Inflammatory macrophage treated with lipopolysaccharide for 1 hour (primary cell): ENCODE data around the gene TBL1XR1.
A peak's percentile ranks its signal among the peaks of the same experiment; 100 is the strongest.

ENCODE experiments used
- DNase-seq, 2 donors: peaks; one replicate each; pipeline ENCODE4 v3.0.0-alpha.2; 2020 to 2022

Gene TBL1XR1

GRCh38 chr3:177137774-177138705 is 59.2 kb downstream of the TBL1XR1 start:
- DNase-seq: no peak

GRCh38 chr3:177136741-177137140 is 60.5 kb downstream of the TBL1XR1 start:
- DNase-seq: no peak

DNA sequence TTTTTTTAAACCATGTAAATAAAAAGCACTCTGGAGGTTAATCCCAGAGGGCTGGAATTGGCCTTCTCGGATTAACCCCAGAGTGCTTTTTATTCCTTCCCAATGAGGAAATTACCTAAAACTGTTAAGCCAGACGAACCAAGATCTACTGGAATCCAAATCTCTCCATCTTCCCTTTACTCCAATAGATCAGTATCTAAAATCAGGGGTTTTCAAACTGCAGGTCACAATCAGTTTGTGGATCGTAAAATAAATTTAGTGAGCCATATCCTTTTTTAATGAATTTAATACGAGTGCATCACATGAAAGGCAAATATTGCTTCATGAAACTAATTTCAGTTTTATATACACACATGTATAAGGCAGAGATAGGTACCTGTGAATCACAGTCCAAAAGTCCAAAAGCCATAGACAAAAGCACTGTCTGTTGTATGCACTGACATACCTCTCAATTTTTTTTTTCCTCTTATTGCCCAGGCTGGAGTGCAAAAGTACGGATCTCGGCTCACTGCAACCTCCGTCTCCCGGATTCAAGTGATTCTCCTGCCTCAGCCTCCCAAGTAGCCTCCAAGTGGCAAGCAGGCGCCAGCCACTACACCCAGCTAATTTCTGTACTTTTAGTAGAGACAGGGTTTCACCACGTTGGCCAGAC is 61.3 kb downstream of the TBL1XR1 start:
- no peak for DNase-seq

GRCh38 chr3:177134816-177135210 is 62.5 kb downstream of the TBL1XR1 start:
- no peak for DNase-seq

DNA sequence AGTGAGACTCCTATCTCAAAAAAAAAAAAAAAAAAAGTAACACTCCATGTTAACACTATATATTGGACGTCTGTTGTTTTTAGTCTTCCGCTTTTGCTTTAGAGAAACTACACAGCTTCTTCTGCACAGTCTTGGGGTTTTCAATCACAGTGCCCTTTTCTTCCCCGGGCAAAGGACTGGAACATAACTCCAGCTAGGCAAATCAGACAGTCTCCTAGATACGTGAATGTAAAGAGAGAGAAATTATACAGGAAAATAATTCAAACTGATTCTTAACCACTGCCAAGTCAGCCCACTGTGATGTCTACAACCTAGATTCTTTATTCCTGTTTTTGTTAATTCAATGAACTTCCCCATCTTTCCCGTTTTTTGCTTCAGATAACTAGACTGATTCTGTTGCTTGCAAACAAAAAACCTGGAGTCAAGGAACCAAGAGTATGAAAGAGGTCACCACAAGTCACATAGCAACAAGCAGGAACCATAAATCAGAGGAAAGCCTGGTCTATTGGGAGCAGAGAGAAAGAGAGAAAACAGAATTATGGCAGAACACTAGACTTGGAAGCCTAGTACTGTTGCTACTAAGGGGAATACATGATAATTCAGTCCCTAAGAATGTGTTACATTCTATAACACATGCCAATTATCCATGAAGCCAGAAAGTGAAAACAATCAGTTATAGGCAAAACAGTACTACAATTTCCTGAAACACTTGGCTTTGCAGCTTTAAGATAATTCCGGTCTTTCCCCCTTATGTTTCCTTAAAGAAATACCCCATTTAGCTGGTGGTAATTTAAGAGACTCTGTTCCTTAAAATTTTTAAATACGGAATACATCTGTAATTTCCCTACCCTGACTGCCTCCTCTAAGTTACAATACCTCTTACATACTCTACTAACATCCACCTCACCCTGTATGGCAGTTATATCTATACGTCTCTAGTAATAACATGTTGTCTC is 63.1 kb downstream of the TBL1XR1 start:
- DNase-seq: peak; percentile 13 to 17

DNA sequence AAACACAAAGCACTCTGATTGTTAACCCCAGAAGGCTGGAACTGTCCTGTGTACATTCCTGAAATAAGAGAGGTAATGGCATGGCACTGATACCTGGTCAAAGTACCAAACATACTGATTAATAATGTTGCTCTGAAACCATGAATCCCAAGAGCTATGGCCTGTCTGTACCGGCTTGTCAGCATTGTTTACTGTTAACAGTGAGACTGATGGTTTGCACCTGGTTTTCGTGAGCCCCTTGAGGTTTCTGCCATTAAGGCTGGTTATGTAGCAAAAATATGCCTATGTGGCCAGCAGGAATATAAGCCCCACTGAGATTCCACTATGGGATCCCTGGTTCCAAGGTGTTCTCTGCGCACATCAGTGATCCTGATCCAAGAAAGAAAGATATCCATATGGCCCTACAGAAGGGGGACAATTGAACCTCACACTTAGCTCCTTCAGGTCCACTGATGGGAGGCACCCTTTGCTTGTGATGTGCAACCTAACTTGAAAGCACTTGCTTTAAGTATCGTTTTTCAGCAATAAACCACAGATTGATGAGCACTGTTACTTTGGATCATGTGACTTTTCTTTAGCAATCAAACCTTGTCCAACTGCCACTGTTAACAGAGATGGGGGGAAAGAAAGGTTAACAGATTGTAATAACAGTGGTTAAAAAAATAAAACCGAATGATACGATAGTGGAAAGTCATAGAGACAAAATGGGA is 65.2 kb downstream of the TBL1XR1 start:
- DNase-seq: no peak

GRCh38 chr3:177127008-177127407 is 70.3 kb downstream of the TBL1XR1 start:
- peak in 1 of 2 donors; percentile 21 for DNase-seq

DNA sequence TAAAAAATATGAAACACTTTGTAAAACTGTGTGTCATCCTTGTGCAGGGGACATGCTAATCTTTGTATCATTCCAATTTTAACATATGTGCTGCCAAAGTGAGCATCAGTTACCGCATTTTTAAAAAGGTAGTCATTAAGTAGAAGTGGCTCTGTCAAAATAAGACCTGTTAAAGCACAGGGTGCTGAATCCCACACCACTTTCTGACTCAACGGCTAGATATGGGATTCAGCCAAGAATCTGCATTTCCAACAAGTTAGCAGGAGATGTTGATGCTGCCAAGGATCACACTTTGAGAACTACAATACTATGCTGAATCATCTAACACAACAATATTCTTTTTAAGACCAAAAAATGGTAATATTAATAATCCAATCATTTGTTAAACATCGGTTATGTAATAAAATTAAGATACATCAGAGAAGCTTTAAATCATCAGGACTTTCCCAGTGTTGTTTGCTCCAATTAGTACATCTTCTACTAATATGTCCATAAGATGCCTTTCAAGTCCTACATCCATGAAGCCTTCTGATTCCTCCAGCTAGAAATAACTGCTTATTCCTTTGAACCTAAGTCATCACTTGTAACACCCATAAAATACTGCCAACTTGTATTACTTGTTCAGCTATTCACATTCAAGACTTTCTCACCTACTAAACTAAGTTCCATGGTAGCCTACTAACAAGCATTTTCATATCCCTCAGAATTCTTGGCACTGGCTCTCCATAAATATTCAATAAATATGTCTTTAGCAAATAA is 71.1 kb downstream of the TBL1XR1 start:
- no peak for DNase-seq

GRCh38 chr3:177124882-177125281 is 72.4 kb downstream of the TBL1XR1 start:
- DNase-seq: no peak

GRCh38 chr3:177123822-177124221 is 73.5 kb downstream of the TBL1XR1 start:
- no peak for DNase-seq

- DNase-seq: no peak
These were observed 75.0 kb downstream of the TBL1XR1 start for GRCh38 chr3:177122183-177122856.

DNA sequence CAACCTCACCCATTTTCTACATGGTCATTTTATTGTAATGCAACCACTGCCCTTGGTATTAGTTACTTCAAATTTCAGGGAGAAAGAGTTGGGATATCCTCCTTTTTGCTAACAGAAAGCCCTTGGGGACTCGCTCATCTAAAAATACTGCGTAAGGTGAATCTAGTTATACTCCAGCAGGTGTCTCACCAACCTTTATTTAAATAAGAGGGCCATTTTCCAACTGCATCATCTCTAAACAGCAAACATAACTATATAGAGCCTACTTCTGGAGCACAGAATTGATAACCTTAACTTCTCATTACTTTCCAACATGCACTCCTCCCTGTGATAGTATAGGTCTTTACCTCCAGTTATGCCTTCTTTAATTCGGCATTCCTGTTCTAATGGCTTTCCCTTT is 77.5 kb downstream of the TBL1XR1 start:
- no peak for DNase-seq

GRCh38 chr3:177114253-177114652 is 83.0 kb downstream of the TBL1XR1 start:
- no peak for DNase-seq

GRCh38 chr3:177111541-177111949 is 85.7 kb downstream of the TBL1XR1 start:
- no peak for DNase-seq

DNA sequence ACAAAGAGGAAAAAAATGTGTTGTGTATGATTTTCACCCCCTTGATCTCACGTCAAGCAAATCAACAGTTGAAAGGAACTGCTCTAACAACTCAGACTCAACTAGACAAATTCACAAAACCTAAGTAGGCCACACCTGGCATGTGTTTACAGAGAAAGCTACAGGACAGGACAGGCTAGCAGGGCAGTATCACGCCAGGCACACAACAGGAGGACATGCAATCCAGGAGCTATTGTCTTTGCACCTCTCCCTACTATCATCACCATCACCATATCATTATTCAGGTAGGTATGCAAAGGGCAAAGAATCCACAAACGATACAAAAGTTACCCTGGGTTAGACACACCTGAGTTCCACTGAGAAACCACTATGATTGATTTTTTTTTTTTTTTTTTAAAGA is 86.4 kb downstream of the TBL1XR1 start:
- DNase-seq: no peak

DNA sequence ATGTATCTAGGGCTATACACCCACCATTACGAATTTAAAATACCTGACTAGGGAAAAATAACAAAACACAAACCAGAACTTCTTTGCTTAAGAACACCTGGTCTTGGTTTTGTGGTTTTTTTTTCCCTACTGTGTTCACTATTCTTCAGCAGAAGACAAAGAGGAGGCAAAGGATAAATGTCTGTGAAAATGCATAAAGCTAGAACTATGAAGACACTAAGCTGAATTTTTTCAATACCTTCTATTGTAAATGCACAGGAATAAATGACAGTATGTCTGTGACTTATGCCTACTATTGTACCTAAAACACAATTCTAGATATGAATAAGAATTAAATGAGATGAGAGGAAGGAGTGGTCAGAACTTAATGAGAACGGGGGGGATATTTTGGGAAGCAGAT is 86.9 kb downstream of the TBL1XR1 start:
- DNase-seq: no peak

- no peak for DNase-seq
These were observed 87.5 kb downstream of the TBL1XR1 start for GRCh38 chr3:177109688-177110330.

GRCh38 chr3:177108648-177109047 is 88.6 kb downstream of the TBL1XR1 start:
- no peak for DNase-seq

- DNase-seq: no peak
These were observed 89.6 kb downstream of the TBL1XR1 start for GRCh38 chr3:177107461-177108239.

GRCh38 chr3:177106594-177106993 is 90.7 kb downstream of the TBL1XR1 start:
- no peak for DNase-seq
